ENCODE measurements around the gene PRR15L. TPM values are rescaled to one million over a fixed set of nuclear protein-coding genes. Genes with fewer than 3 reads are reported as not detected.

The PRR15L gene
- total and polyA plus RNA-seq, 2 of the 8 experiments (the other 6 are each of a cell fraction or from before 2014, with no cell fraction given), result 0.26 to 1.1 TPM

DNA sequence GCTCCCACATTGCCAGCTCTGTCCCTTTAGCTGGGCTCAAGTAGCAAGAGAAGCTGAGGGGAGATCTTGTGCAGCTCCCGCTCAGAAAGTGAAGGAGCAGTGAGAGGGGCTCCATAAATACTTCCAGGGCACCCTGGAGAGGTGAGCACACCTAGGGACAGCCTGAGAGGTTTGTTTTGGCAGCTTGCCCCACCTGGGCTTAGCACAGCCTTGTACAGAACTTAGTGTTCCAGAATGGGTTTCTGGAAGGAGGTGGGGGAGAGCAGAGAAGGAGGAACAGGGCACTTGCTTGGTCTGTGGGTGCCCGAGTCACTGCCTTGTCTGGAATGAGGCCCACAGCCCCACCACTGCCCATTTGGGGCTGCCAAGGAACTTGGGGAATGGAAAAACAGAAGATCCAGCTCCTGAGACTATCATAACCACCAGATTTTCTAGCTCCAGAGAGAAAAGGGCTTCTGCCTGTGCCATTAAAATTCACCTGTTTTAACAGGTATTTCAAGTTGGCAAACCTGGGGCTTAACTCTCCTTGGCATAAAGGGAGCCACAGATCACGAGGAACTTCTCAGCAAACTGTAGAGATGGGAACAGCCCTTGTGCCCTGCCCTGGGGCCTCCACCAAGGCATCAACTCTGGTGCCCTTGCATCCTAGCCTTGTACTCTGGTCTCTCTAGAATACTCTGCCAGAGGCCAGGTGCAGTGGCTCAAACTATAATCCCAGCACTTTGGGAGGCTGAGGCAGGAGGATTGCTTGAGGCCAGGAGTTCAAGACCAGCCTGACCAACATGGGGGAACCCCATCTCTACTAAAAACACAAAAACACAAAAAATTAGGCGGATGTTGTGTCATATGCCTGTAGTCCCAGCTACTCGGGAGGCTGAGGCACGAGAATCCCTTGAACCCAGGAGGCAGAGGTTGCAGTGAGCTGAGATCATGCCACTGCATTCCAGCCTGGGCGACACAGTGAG, 1.9 kb downstream of the PRR15L start:
- Histone ChIP-seq H3K4ac (replicated peaks; ENCODE audit: insufficient read length, low read depth, low read length) (no peak overlapping the region), H2BK12ac (ENCODE audit: low read depth, low read length) (no peak overlapping the region), H3K27me3 (replicated peaks in 1 of 4; ENCODE audit: control insufficient read depth in 3 of 4, extremely low read depth in 1 of 4, insufficient read depth in 3 of 4, low read length in 3 of 4) (no peaks in the 10 kb centered on the region), H3K9ac (replicated peaks in 1 of 4; ENCODE audit: extremely low read depth in 1 of 4, low read depth in 3 of 4, low read length in 3 of 4) (no peak overlapping the region), H3K4me3 (ENCODE audit: extremely low read depth in 1 of 4, insufficient read depth in 2 of 4, low read depth in 3 of 4, low read length in 4 of 4) (no peak overlapping the region), H2AFZ (ENCODE audit: low read length) (no peak overlapping the region), H2BK15ac (ENCODE audit: low read length) (peak overlapping the region; percentile 50; the same call in 1 of the 2 replicates), H4K8ac (ENCODE audit: extremely low read depth, insufficient read depth, low read length) (no peak overlapping the region), H3K79me1 (ENCODE audit: low read depth, low read length) (no peaks in the 10 kb centered on the region), H3K14ac (ENCODE audit: insufficient read length) (no peak overlapping the region), H3K23me2 (ENCODE audit: low read depth, low read length) (no peaks in the 10 kb centered on the region; the same call in 1 of the 2 replicates), H2AK5ac (ENCODE audit: low read depth, low read length) (peak overlapping the region; percentile 82; the same call in 1 of the 2 replicates), H3K9me3 (ENCODE audit: insufficient read depth in 2 of 2, low read depth in 1 of 2, low read length in 1 of 2) (no peaks in the 10 kb centered on the region), H3K4me1 (replicated peaks in 1 of 4; ENCODE audit: control insufficient read depth in 3 of 4, insufficient read depth in 4 of 4, low read length in 3 of 4) (peaks cover 0 to 20% (median 17%) of the 10 kb centered on the region in 4 experiments; a peak in 6 of 7 replicates), H3K23ac (ENCODE audit: insufficient read length) (no peak overlapping the region), H3K27ac (ENCODE audit: low read depth, low read length) (no peak overlapping the region), H3K56ac (replicated peaks; ENCODE audit: insufficient read length, low read depth, low read length) (no peak overlapping the region), H2BK5ac (ENCODE audit: low read depth, low read length) (no peak overlapping the region), H3K79me2 (ENCODE audit: control insufficient read depth in 1 of 2, insufficient read depth in 2 of 2, low read length in 2 of 2) (no peaks in the 10 kb centered on the region), H2BK20ac (ENCODE audit: low read length) (no peak overlapping the region), H3K4me2 (ENCODE audit: insufficient read depth in 1 of 2, low read depth in 2 of 2, low read length in 2 of 2) (no peak overlapping the region), H3K18ac (ENCODE audit: extremely low read depth, low read length) (no peak overlapping the region), H4K91ac (replicated peaks; ENCODE audit: insufficient read length, low read length) (no peak overlapping the region), H4K5ac (ENCODE audit: insufficient read length, low read depth, low read length) (no peak overlapping the region), H4K20me1 (replicated peaks in 1 of 2; ENCODE audit: control insufficient read depth in 1 of 2, insufficient read depth in 2 of 2, low read length in 2 of 2) (no peaks in the 10 kb centered on the region), H2BK120ac (replicated peaks; ENCODE audit: low read depth, low read length) (no peak overlapping the region), H3K36me3 (ENCODE audit: control insufficient read depth in 2 of 4, insufficient read depth in 4 of 4, low read length in 3 of 4) (no peaks in the 10 kb centered on the region)
- CTCF ChIA-PET (ENCODE audit: partially characterized antibody), result interaction anchor here (0.5 to 40.5 kb wide), 7 partner anchors 7 to 110 kb away, joined by 3 to 1010 read pairs (median 246); partner anchors contain the start of genes CDK5RAP3, PNPO, PRR15L and SCRN2
- WGBS, 2 experiments (ENCODE audit: extremely low coverage in 1 of 2, insufficient coverage in 1 of 2, insufficient read length in 1 of 2, insufficient replicate concordance in 2 of 2, low coverage in 1 of 2, low lambda C conversion rate in 2 of 2, missing lambda C conversion rate in 1 of 2), result 92% methylated on average over 7 of the region's 7 CpGs; no CpG with 5 or more reads in 1 of the 2 experiments
- DNase-seq (ENCODE audit: low read depth in 1 of 2, low spot score in 2 of 2) (no peak), FAIRE-seq (no peak)
- POLR2A ChIA-PET (ENCODE audit: partially characterized antibody), result interaction anchor here (0.9 to 2.2 kb wide), 6 partner anchors 10 to 68 kb away, joined by 3 to 7 read pairs (median 6); partner anchors contain the start of gene SP2
- TF ChIP-seq JUN (IDR thresholded peaks at IDR 0.05; ENCODE audit: low read depth, low read length) (no peak), EGR1 (IDR thresholded peaks at IDR 0.05; ENCODE audit: borderline replicate concordance, low read depth, low read length) (no peak), JUND (IDR thresholded peaks at IDR 0.05; ENCODE audit: low read length) (no peak), RNF2 (IDR thresholded peaks at IDR 0.05; ENCODE audit: borderline replicate concordance, low read depth, low read length, missing control alignments, poor library complexity, severe bottlenecking) (no peak), MAFK (IDR thresholded peaks at IDR 0.05; ENCODE audit: low read depth, low read length) (no peak), SAP30 (IDR thresholded peaks at IDR 0.05; ENCODE audit: insufficient read depth, insufficient replicate concordance, low read length) (no peak), CREB1 (IDR thresholded peaks at IDR 0.05) (no peak), KDM4A (IDR thresholded peaks at IDR 0.05; ENCODE audit: low read depth, low read length, severe bottlenecking) (no peak), RBBP5 (IDR thresholded peaks at IDR 0.05; ENCODE audit: borderline replicate concordance, low read depth, low read length) (no peak), SIX5 (IDR thresholded peaks at IDR 0.05; ENCODE audit: low read depth, low read length) (no peak), NRF1 (IDR thresholded peaks at IDR 0.05; ENCODE audit: low read depth, low read length) (no peak)

Measured in H1 (cell line).